ENCODE results near the gene RASSF5.
A peak's percentile ranks its signal among the peaks of the same experiment; 100 is the strongest.

The RASSF5 gene

GRCh38 chr1:206554701-206555472 is 47.6 kb downstream of the RASSF5 start:
- DNase-seq: no peak

GRCh38 chr1:206555473-206555935 is 48.2 kb downstream of the RASSF5 start:
- no peak for DNase-seq

- no peak for DNase-seq
These were observed 48.9 kb downstream of the RASSF5 start for GRCh38 chr1:206556047-206556749.

GRCh38 chr1:206556750-206557635 is 49.7 kb downstream of the RASSF5 start:
- DNase-seq: peak; percentile 53

GRCh38 chr1:206557636-206558473 is 50.5 kb downstream of the RASSF5 start:
- DNase-seq: peak; percentile 77

- DNase-seq: no peak
These were observed 51.7 kb downstream of the RASSF5 start for GRCh38 chr1:206558794-206559671.

- DNase-seq: no peak
These were observed 52.3 kb downstream of the RASSF5 start for GRCh38 chr1:206559672-206559995.

- no peak for DNase-seq
These were observed 52.8 kb downstream of the RASSF5 start for GRCh38 chr1:206560007-206560716.

GRCh38 chr1:206563367-206564207 is 56.3 kb downstream of the RASSF5 start:
- no peak for DNase-seq

- no peak for DNase-seq
These were observed 58.7 kb downstream of the RASSF5 start for GRCh38 chr1:206565995-206566394.

- DNase-seq: no peak
These were observed 59.7 kb downstream of the RASSF5 start for GRCh38 chr1:206566999-206567398.

GRCh38 chr1:206568256-206568655 is 60.9 kb downstream of the RASSF5 start:
- no peak for DNase-seq

GRCh38 chr1:206568779-206569352 is 61.5 kb downstream of the RASSF5 start:
- DNase-seq: no peak

- no peak for DNase-seq
These were observed 62.2 kb downstream of the RASSF5 start for GRCh38 chr1:206569556-206569955.

GRCh38 chr1:206570529-206570928 is 63.2 kb downstream of the RASSF5 start:
- DNase-seq: no peak

GRCh38 chr1:206572835-206573234 is 65.5 kb downstream of the RASSF5 start:
- DNase-seq: no peak

GRCh38 chr1:206573319-206573718 is 66.0 kb downstream of the RASSF5 start:
- no peak for DNase-seq

- no peak for DNase-seq
These were observed 66.4 kb downstream of the RASSF5 start for GRCh38 chr1:206573762-206574161.

- DNase-seq: no peak
These were observed 68.0 kb downstream of the RASSF5 start for GRCh38 chr1:206575165-206575893.

Data from NCI-H2029 (cell line).